Measurements from ENCODE around the gene CCDC124. TPM values are rescaled to one million over a fixed set of nuclear protein-coding genes. Genes with fewer than 3 reads are reported as not detected.
"Not testable (repeated sequence)": the region's sequence is repeated elsewhere in the genome, so short reads cannot be mapped to it uniquely, and the experiment has no call there.

Gene CCDC124
- polyA plus RNA-seq, 1 of the 3 experiments (the other 2 are of a cell fraction): 231 TPM

GRCh38 chr19:17915940-17916593 lies 16.7 kb upstream of the CCDC124 start:
- Histone ChIP-seq H3K79me2 (ENCODE audit: insufficient read depth) (no peaks in the 10 kb centered on the region), H3K27ac (ENCODE audit: low read depth in 2 of 2, low read length in 1 of 2) (no peak overlapping the region), H3K36me3 (replicated peaks in 1 of 2; ENCODE audit: control insufficient read depth in 1 of 2, insufficient read depth in 2 of 2, low read length in 1 of 2) (no peaks in the 10 kb centered on the region), H3K9ac (no peak overlapping the region), H2AFZ (ENCODE audit: low read depth) (no peak overlapping the region), H3K4me3 (ENCODE audit: low read depth in 2 of 2, low read length in 1 of 2) (no peak overlapping the region), H3K9me2 (no peaks in the 10 kb centered on the region), H4K20me1 (ENCODE audit: insufficient read depth) (no peaks in the 10 kb centered on the region), H3K9me3 (no peaks in the 10 kb centered on the region), H3K4me2 (no peak overlapping the region), H3K27me3 (ENCODE audit: insufficient read depth) (no peaks in the 10 kb centered on the region), H3K4me1 (ENCODE audit: control insufficient read depth in 1 of 2, insufficient read depth in 2 of 2, low read depth in 1 of 2, low read length in 1 of 2) (no peaks in the 10 kb centered on the region), H3F3A (replicated peaks; ENCODE audit: insufficient read depth) (no peaks in the 10 kb centered on the region)
- 4% methylated on average over 4 of the region's 6 CpGs for WGBS (ENCODE audit: low lambda C conversion rate)
- no peak for DNase-seq
- no peak for TF ChIP-seq TAF1 (IDR thresholded peaks at IDR 0.05; ENCODE audit: borderline replicate concordance, low read depth, low read length)
- TF ChIP-seq ZBTB33 (IDR thresholded peaks at IDR 0.05; ENCODE audit: borderline replicate concordance, low read depth): no peak
- TF ChIP-seq TCF12 (IDR thresholded peaks at IDR 0.05): no peak
- no peak for TF ChIP-seq FOXM1 (IDR thresholded peaks at IDR 0.05; ENCODE audit: low read depth)
- TF ChIP-seq USF2 (IDR thresholded peaks at IDR 0.05; ENCODE audit: borderline replicate concordance, low read depth, low read length): no peak
- no peak for TF ChIP-seq FOXJ3 (CRISPR knock-in tag; IDR thresholded peaks at IDR 0.05)
- TF ChIP-seq USF1 (IDR thresholded peaks at IDR 0.05; ENCODE audit: borderline replicate concordance, low read depth): no peak
- TF ChIP-seq SIN3A (IDR thresholded peaks at IDR 0.05; ENCODE audit: borderline replicate concordance, low read depth, low read length): no peak
- no peak for TF ChIP-seq CTCF (IDR thresholded peaks at IDR 0.05)
- no peak for TF ChIP-seq JUND (IDR thresholded peaks at IDR 0.05)
- ChIA-PET CTCF (interaction anchor here (2.5 kb wide), 1 partner anchor 17 kb away, joined by 8 read pairs; the partner anchor contains the start of gene CCDC124), POLR2A (no interaction called here)

GRCh38 chr19:17918151-17918550 lies 14.7 kb upstream of the CCDC124 start:
- POLR2A ChIA-PET; H3K79me2 ChIP-seq (ENCODE audit: insufficient read depth); H3K4me3 ChIP-seq (ENCODE audit: low read depth in 2 of 2, low read length in 1 of 2); H3K27me3 ChIP-seq (ENCODE audit: insufficient read depth); CTCF ChIA-PET; H3K36me3 ChIP-seq (replicated peaks in 1 of 2; ENCODE audit: control insufficient read depth in 1 of 2, insufficient read depth in 2 of 2, low read length in 1 of 2); H2AFZ ChIP-seq (ENCODE audit: low read depth); H3K9me3 ChIP-seq; H3K4me1 ChIP-seq (ENCODE audit: control insufficient read depth in 1 of 2, insufficient read depth in 2 of 2, low read depth in 1 of 2, low read length in 1 of 2); H3F3A ChIP-seq (replicated peaks; ENCODE audit: insufficient read depth); H3K4me2 ChIP-seq; DNase-seq; H3K9me2 ChIP-seq; H3K27ac ChIP-seq (ENCODE audit: low read depth in 2 of 2, low read length in 1 of 2); H4K20me1 ChIP-seq (ENCODE audit: insufficient read depth); H3K9ac ChIP-seq: not testable (repeated sequence)
- WGBS (ENCODE audit: low lambda C conversion rate): no CpG with 5 or more reads among the region's 30 CpGs

- H3K4me1 ChIP-seq (ENCODE audit: control insufficient read depth in 1 of 2, insufficient read depth in 2 of 2, low read depth in 1 of 2, low read length in 1 of 2); POLR2A ChIA-PET; H3K27me3 ChIP-seq (ENCODE audit: insufficient read depth); H3K4me3 ChIP-seq (ENCODE audit: low read depth in 2 of 2, low read length in 1 of 2); H3K9ac ChIP-seq; H4K20me1 ChIP-seq (ENCODE audit: insufficient read depth); H3K4me2 ChIP-seq; DNase-seq; H2AFZ ChIP-seq (ENCODE audit: low read depth); H3F3A ChIP-seq (replicated peaks; ENCODE audit: insufficient read depth); H3K79me2 ChIP-seq (ENCODE audit: insufficient read depth); H3K27ac ChIP-seq (ENCODE audit: low read depth in 2 of 2, low read length in 1 of 2); H3K36me3 ChIP-seq (replicated peaks in 1 of 2; ENCODE audit: control insufficient read depth in 1 of 2, insufficient read depth in 2 of 2, low read length in 1 of 2); H3K9me2 ChIP-seq; H3K9me3 ChIP-seq: not testable (repeated sequence)
- CTCF ChIA-PET: interaction anchor here (3.7 kb wide), 1 partner anchor 13 kb away, joined by 16 read pairs; the partner anchor contains the start of gene CCDC124
- 60% methylated on average over 3 of the region's 5 CpGs for WGBS (ENCODE audit: low lambda C conversion rate)
These were observed 13.7 kb upstream of the CCDC124 start for GRCh38 chr19:17919122-17919521.
